ENCODE data around the gene PIPOX.

DNA sequence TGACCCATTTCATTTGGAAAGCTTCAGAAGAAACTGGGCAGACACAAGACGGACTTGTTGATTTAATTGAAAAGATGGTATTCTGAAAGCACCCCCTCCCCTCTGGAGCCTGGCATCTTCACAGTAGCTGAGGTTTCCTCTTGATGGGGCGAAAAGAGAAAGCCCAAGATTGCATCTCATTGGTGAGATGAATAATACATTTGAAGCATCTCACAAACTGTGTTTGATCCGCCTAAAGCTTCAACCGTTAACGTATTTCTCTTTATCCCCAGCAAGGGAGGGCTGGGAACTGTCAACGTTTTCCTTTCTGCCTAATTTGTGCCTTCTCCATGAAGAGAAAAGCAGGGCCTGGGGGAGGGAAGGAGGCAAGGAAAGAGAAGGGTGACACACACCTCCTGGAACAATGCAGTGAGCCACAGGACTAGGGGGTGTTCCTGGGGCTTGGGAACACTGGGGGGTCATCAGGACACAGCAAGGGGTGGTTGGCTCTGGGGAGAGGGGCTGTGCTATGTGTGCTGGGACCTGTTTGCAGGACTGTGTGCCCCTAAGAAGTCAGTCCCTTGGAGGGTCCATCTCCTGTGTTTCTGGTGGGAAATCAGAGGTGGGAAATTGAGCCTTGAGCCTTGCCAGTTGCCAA is 18.5 kb upstream of the PIPOX start:
- no peak for TF ChIP-seq CTCF (IDR thresholded peaks at IDR 0.05)
- TF ChIP-seq POLR2A (IDR thresholded peaks at IDR 0.05): no peak
